Ovary (tissue), 3 donors: ENCODE results near the gene UBE2B.

ENCODE experiments used
- EP300 ChIP-seq: sonication (generic); formaldehyde crosslinking; IDR thresholded peaks from one replicate; pipeline ENCODE4 v1.6.1; 2017; ENCODE audit warnings: antibody characterized with exemption
- POLR2A ChIP-seq: fragments of 450-650 bp; IDR thresholded peaks from one replicate; pipeline ENCODE4 v1.6.1; 2017; ENCODE audit warnings: antibody characterized with exemption, mild to moderate bottlenecking, moderate library complexity
- TF ChIP-seq, protein P1 (sequence below), 3 donors: fragments of 450-650 bp in 2 of 3; fragments of 200-600 bp in 1 of 3; IDR thresholded peaks; one replicate each; pipeline versions ENCODE4 v1.5.1 to v1.8.0; 2016 to 2022; ENCODE audit warnings: antibody characterized with exemption in 3 of 3, mild to moderate bottlenecking in 1 of 3
- donor health status: DM: no; HTN: no; CAD: no.

DNA sequence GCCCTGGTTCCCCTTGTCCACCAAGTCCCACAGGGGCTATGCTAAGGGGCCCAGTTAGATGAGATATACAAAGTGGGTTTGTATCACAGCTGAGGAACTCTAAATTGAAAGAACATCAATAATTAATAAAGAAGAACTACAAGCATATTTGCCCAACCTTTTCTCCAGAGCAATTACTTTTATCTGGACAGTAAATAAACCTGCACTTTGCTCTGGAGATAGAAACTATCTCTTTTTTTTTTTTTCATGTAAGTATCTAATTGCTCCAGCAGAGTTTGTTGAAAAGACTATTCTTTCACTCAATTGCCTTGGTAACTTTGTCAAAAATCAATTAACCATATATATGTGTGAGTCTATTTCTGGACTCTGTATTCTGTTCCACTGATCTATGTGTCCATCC is 46.3 kb downstream of the UBE2B start:
- TF ChIP-seq EP300 (no peak), POLR2A (no peak)
- TF ChIP-seq, protein P1, sequence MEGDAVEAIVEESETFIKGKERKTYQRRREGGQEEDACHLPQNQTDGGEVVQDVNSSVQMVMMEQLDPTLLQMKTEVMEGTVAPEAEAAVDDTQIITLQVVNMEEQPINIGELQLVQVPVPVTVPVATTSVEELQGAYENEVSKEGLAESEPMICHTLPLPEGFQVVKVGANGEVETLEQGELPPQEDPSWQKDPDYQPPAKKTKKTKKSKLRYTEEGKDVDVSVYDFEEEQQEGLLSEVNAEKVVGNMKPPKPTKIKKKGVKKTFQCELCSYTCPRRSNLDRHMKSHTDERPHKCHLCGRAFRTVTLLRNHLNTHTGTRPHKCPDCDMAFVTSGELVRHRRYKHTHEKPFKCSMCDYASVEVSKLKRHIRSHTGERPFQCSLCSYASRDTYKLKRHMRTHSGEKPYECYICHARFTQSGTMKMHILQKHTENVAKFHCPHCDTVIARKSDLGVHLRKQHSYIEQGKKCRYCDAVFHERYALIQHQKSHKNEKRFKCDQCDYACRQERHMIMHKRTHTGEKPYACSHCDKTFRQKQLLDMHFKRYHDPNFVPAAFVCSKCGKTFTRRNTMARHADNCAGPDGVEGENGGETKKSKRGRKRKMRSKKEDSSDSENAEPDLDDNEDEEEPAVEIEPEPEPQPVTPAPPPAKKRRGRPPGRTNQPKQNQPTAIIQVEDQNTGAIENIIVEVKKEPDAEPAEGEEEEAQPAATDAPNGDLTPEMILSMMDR (IDR thresholded peaks at IDR 0.05), result no peak
